Activated CD8-positive, alpha-beta memory T cell treated with anti-CD3 and anti-CD28 coated beads, Interleukin-2, amount 50 U/mL, for 24 hours (primary cell): ENCODE results near the gene EHBP1L1.

Experiments
- DNase-seq: peaks from one replicate; pipeline ENCODE4 v3.0.0-alpha.2; 2020; ENCODE audit errors: extremely low read depth

EHBP1L1 gene

DNA sequence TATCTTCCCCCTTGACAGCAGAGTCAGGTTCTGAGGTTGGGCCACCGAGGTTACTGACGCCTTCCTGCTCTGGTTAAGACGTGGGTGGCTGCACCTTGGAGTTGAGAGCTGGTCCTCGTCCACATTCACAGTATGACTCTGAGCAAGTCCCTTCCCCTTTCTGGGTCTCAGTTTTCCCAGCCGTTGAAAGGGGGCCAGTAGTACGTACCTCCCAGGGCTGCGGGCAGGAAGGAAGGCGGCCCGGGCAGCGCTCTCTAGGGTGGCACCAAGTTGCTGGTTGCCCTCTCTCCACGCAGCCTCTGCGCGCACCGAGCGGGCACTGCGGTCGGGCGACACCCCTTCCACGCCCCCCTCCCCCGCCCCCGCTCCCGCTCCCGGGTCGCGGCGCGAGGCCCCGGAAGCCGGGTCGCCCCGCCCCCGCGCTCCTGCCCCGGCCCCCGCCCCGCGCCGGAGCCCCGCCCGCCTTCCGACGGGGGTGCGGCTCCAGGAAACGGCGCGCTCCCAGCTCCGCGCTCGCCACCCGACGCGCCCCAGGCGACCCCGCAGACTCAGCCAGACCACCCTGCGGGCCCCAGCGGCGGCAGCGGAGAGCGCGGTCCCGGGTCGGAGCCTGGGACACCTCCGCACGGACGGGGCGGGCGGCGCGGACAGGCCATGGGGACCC lies at the start of gene EHBP1L1:
Gene EHBP1L1 (plus strand): TSS at position 486 of the 664 bp plus-strand sequence. CDS start 250 bp downstream, outside the sequence.
- DNase-seq = no peak

DNA sequence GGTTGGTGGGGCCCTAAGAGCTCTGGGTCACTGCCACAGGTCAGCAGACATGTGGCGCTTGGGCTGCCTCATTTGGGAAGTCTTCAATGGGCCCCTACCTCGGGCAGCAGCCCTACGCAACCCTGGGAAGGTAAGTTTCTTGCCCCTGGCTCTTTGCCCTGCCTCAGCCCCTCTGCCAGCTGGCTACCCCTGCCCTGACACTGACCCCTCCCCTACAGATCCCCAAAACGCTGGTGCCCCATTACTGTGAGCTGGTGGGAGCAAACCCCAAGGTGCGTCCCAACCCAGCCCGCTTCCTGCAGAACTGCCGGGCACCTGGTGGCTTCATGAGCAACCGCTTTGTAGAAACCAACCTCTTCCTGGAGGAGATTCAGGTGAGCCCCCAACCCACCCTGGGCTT lies 49.1 kb upstream of the EHBP1L1 start:
- no peak for DNase-seq

DNA sequence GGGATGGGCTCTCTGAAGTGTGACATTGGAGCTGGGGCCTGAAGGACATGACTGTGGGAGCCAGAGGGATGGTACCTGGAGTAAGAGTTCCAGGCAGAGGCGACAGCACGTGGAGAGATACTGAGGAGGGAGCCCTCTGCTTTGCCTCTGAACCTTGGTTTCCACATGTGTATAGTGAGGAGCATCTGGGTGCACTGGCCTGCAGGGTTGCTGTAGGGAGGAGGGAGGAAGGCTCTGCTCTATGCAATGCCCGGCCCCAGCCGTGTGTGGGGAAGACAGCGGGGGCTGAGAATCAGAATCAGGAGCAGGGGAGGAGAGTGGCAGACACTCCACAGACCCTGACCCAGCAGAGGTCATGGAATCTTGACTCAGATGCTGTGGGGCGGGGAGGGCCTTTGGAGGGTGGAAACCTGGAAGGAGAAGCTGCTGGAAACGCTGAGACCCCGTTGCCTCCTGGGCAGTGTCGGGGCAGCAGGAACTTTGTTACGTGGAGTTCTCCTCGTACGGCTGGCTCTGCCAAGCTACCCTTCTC lies 47.0 kb upstream of the EHBP1L1 start:
- DNase-seq = no peak

DNA sequence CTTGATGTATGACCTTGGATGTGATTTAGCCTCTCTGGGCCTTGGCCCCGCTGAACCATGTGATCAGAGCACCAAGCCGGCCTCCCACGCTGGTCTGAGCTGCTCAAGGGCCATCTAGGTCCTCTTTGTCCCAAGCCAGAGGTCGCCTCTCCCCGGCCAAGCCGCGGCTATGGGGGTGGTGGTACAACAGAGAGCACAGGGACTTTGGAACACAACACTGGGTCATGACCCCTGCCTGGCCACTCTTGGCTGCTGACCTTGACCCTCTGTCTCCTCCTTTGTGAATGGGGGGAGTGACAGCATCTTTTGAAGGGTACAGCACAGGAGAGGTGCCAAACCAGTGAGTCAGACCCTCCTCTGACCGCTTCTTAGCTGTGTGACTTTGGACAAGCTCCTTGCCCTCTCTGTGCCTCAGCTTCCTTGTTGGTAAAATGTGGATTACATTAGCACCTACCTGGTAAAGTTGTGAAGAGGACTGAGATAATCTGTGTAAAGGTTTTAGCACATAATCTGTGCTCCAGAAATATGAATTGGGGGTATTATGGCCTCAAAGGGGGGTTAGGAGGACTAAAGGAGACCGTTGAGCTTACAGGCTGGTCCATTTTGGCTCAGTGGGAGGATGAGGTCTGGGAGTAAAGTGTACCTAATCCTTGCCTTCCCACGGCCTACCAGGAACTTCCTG lies 46.2 kb upstream of the EHBP1L1 start:
- no peak for DNase-seq

DNA sequence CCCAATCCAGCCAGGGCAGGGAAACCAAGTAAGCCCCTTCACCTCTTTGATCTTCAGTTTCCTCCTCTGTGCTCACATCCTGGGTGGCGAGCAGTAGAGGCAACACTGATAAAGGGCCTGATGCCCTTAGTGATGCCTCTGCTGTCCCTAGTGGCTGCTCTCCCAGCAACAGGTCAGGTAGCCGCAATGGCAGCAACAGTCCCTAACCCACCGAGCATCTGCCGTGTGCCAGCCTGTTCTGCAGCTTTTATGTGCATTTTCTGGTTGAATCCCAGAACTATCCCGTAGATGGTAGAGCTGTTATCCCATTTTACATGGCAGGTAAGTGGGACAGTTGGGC lies 45.7 kb upstream of the EHBP1L1 start:
- DNase-seq = no peak

DNA sequence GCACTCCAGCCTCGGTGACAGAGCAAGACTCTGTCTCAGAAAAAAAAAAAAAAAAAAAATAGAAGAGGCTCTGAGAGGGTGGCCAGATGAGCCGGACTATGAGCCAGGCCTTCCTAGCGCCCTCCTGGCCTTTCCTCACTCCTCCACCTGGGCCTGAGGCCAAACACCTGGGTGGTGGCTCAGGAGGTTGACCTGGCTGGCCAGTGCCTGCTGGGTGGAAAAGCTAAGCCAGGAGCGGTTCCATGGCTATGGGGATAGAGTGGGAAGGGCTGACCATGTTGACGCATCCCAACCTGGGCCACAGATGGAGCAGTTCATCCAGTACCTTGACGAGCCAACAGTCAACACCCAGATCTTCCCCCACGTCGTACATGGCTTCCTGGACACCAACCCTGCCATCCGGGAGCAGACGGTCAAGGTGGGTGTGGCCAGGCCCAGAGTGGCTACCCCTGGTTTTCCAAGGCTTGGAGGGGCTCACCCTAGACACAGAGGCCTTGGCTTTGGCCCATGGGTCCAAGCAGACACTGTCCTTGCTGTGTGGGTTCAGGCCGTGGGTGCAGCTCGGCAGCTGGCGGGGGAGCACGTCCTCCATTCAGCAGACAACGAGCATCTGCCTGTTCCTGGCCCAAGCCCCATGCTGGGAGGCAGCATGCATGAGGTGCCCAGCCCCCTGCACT lies 43.3 kb upstream of the EHBP1L1 start:
- no peak for DNase-seq

DNA sequence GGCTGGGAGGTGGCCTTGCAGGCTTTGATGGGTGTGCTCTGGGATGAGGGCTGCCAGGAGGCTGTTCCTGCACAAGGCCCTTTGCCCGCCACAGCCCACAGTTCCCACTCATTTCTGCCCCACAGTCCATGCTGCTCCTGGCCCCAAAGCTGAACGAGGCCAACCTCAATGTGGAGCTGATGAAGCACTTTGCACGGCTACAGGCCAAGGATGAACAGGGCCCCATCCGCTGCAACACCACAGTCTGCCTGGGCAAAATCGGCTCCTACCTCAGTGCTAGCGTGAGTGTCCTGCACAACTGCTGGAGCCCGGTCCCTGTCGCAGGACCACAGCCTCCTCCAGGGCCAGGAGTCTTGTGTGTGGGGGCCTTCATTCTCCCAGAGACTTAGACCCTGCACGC lies 40.8 kb upstream of the EHBP1L1 start:
- no peak for DNase-seq

DNA sequence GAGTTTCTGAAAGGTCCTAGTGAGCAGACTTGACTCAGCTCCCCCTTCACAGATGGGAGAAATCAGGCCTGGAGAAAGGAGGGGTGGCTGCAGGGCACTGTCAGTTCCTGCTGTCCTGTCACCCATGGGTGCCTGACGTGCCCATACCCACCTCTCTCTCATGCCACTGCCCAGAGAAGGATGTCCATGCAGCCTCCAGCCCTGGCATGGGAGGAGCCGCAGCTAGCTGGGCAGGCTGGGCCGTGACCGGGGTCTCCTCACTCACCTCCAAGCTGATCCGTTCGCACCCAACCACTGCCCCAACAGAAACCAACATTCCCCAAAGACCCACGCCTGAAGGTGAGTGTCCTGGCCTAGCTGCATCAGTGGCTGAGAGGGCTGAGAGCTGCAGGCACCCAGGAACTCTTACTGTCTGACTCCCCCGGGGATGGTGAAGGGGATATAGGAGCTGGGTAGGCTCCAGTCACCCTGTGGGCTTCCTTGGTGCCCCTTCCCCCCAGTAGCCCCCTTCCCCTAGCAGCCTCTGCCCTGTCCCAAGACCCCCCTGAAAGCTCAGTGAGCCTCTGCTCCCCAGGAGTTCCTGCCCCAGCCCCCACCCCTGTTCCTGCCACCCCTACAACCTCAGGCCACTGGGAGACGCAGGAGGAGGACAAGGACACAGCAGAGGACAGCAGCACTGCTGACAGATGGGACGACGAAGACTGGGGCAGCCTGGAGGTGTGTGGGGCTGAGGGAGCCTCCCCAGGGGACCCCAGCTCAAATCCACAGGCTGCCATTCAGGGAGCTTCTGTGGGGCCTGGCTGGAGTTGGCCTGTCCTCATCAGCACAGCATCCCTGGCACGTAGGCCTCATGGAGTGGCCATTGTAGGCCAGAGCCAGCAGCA lies 39.2 kb upstream of the EHBP1L1 start:
- no peak for DNase-seq

DNA sequence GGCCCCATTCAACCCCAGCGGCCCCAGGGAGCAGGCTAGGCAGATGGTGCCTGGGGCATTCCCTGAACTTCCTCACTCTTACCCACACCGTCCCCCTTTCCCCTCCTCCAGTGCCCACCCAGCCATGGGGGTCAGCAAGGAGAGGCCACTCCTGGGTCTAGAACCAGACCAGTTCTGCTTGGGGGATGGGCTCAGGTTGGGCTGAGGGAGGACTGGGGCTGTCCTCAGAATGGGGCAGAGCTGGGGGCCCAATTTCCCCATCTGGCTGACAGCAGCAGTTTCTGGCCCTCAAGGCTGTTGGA lies 38.6 kb upstream of the EHBP1L1 start:
- no peak for DNase-seq

DNA sequence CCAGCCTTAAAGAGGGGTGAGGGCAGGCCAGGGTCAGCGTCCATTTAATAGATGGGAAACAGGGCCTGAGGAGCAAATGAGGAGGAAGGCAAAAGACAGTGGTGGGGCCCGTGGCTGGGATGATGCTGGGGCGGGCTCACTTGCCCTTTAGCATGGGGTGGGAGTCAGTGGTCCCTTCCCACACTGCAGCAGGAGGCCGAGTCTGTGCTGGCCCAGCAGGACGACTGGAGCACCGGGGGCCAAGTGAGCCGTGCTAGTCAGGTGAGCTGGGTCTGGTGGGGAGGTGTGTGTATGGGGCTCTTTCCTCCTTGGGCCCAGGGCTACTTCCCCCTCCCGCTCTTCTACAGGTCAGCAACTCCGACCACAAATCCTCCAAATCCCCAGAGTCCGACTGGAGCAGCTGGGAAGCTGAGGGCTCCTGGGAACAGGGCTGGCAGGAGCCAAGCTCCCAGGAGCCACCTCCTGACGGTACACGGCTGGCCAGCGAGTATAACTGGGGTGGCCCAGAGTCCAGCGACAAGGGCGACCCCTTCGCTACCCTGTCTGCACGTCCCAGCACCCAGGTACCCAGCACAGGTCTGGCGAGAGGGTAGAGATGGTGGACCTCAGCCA lies 38.1 kb upstream of the EHBP1L1 start:
- DNase-seq = no peak

DNA sequence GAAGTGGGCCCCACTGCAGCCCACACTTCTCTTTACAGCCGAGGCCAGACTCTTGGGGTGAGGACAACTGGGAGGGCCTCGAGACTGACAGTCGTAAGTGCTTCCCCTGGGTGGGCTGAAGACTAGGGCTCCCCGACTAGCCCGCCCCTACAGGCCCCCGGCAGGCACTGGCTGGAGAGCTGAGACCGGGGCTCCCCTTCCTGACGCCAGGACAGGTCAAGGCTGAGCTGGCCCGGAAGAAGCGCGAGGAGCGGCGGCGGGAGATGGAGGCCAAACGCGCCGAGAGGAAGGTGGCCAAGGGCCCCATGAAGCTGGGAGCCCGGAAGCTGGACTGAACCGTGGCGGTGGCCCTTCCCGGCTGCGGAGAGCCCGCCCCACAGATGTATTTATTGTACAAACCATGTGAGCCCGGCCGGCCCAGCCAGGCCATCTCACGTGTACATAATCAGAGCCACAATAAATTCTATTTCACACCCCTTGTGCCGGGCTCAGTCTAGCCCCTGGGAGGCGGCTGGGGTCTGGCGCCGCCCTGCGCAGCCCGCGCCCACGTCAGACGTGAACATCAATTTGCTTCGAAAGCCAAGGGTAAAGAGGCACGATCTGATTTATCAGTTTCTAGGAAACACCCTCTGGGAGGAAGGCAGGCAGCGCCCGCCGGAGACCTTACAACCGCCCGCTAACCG lies 37.5 kb upstream of the EHBP1L1 start:
- DNase-seq = no peak

DNA sequence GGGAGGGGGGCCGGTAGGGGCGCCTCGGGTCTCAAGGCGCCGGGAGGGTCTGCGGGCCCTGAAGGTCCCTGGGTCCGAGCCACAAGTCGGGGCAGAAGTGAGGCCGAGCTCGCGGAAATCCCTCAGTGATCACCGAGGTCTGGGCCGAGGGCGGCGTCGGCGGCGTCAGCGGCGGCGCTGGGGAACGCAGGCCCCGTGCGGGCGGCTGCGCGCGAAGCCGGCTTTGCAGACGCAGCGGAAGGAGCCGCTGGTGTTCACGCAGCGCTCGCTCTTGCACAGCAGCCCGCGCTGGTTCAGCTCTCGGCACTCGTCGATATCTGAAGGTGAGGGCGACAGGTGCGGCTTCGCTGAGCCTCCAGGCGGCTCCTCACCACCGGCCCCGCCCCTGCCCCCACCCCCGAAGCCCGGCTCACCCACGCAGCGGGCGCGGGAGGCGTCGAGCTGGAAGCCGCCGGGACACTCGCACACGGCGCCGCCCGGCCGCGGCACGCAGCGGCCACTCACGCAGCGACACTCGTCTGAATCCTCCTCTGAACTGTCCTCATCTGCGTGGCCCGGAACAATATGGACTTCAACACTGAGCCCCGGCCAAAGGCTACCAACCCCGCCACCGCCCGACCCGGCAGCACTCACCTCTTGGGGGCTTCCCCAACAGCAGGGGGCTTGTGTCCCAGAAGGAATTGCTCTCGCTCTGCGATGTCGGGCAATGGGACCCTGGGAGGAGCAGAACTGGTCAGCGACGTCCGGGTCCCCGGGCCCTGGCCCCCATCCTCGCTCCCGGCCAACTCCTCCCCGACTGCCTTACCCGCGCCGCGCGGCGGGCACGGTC lies 36.7 kb upstream of the EHBP1L1 start:
- DNase-seq = no peak

DNA sequence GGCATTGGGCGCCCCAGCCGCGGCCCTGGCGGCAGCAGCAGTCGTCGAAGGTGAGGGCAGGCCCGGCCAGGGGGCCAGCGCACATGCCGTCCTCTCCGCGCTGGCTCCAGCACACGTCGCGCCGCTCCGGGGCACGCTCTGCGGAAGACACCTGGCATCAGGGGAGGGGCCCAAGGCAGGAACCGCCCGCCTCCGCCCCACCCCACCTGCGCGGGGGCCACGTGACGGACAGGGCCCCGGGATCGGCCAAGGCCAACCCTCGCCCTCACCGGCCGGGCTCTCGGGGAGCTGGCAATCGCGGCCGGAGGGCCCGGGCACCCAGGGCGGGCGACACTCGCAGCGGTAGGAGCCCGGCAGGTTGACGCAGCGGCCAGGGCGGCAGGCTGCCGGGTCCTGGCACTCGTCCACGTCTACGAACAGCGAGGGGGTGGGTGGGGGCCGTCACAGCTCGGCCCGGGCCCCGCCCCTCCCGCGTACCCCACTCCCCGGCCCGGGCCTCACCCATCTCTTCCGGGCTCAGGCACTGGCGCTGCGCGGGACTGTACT lies 36.0 kb upstream of the EHBP1L1 start:
- DNase-seq = no peak

DNA sequence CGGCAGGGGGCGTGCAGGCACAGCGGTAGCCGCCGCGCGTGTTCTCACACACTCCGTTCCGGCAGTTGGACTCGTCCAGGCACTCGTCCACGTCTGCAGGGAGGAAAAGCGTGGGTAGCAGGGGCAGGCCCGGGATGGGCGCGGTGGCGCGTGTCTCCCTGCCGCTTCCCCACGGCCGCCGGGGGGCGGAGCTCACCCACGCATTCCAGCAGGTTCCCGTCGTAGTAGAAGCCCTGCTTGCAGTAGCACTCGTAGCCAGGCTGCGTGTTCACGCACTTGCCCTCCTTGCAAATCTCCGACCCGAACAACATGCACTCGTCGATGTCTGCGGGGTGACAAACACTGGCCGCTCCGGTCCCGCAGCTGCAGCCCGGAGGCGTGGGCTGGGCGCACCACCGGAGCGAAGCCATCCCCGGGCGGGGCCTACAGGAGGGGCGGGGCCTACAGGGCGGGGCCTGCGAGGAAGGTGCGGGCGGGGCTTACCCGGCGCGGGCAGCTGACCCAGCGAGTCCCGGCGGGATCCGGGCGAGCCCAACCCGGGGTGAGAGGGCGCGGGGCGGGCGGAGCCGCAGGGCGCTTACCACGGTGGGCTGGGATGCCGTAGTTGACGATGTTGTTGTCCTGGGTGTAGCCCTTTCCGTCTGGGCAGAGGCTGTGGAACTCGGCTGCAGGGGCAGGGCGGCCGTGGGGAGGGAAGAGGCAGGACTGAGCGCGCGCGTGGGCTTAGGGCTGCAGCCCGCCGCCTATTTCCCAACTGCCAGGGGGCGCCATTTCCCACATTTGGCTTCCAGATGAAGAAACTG lies 35.4 kb upstream of the EHBP1L1 start:
- peak; percentile 67 for DNase-seq

DNA sequence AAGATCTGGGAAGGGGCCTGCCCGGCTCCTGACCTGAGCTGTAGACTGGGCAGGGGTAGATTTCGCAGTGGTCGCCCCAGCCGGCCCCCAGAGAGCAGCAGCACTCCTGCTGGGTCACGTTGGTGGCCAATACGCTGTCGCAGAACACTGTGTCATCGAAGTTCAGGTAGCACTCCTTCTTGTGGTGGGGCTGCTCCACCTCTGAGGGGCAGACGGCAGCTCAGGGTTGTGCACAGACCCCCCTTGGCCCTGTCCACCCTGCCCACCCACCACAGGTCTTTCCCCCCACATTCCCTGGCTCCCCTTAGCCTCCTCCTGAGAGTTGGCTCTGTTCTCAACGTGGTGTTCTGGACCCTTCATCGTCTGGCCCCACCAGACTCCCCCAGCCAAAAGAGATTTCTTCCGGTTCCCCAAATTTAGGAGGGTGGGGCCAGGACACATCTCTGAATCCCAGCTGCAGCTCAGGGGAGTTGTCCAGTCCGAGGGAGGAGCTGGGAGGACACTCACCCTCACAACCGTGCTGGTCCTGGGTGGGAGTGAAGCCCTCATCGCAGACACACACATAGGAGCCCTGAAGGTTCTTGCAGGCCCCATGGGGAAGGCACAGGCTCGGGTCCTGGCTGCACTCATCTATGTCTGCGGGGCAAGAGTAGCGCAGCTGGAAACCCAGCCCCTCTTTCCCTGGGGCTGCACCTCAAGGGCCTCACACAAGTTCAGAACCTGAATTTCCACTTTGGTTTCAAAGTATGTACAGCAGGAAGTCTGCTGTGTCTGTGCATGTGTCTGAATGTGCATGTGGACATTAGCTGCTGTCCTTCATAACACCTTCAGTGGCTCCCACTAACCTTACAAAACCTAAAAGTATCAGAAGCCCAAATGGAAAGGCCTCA lies 34.5 kb upstream of the EHBP1L1 start:
- no peak for DNase-seq

DNA sequence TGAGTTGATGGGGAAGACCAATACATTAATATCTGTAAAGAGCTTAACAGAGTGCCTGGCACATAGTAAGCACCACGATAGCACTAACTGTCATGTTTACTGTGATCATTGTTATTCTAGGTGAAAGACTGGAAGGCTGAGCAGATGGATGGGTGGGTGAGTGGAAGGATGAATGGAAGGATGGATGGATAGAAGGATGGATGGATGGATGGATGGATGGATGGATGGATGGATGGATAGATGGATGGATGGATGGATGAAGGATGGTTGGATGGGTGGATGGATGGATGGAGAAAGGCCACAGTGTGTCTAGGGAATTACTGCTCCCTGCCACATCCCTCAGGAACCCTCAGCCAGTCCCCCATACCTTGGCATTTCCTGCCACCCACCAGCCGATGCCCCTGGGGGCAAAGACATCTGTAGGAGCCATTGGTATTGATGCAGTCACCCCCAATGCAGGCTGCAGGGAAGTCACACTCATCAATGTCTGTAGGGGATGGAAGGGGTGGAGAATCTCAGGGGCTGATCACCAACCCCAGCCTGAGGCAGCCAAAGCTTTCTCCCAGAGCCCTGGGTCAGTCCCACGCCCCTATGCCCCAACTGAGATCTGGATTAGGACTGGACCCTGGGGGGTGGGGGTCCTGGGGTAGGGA lies 33.0 kb upstream of the EHBP1L1 start:
- DNase-seq = no peak

DNA sequence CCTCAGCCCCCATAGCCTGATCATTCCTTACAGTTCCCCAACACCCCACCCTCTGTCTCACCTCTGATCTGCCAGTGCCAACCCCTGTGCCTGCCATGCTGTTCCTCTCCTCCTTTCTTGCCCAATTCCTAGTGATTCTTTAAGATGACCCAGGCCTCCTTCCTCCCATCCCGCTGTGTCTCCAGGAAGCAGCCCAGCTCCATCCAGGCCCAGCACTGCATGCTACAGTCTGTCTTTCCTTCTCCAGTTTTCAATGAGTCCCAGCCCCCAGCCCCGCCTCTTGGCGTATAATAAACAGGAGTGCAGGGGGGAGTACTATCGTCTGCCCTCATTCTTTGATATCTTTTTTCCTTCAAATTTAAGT lies 30.0 kb upstream of the EHBP1L1 start:
- no peak for DNase-seq
